Spleen (tissue), 7 donors: Measurements from ENCODE around the gene TM9SF4.

Experiments used
- POLR2AphosphoS5 ChIP-seq, 3 donors: sonication (generic); formaldehyde crosslinking; IDR thresholded peaks; one replicate each; pipeline ENCODE4 v1.5.1; 2017; ENCODE audit warnings: antibody characterized with exemption in 3 of 3
- TF ChIP-seq, protein P1 (sequence below), 11 experiments: fragments of 200-600 bp in 7 of 11; fragments of 450-650 bp in 4 of 11; sonication (generic) in 4 of 11; IDR thresholded peaks in 8 of 11; conservative IDR thresholded peaks in 3 of 11; 1 replicate in 7 of 11; 2 replicates in 4 of 11; pipeline versions ENCODE4 v1.4.0 to v1.8.0; 2016 to 2021; ENCODE audit warnings: antibody characterized with exemption in 11 of 11, inconsistent platforms in 4 of 11, mild to moderate bottlenecking in 1 of 11
- donor health status: DM: no; HTN: no; CAD: no; lungs with moderate emphysema.
- donor health status: DM: no; HTN: no; CAD: no.
- donor health status: DM: no; HTN: no; CAD: no.

- TF ChIP-seq POLR2AphosphoS5 (IDR thresholded peaks at IDR 0.05), result no peak
- TF ChIP-seq, protein P1, sequence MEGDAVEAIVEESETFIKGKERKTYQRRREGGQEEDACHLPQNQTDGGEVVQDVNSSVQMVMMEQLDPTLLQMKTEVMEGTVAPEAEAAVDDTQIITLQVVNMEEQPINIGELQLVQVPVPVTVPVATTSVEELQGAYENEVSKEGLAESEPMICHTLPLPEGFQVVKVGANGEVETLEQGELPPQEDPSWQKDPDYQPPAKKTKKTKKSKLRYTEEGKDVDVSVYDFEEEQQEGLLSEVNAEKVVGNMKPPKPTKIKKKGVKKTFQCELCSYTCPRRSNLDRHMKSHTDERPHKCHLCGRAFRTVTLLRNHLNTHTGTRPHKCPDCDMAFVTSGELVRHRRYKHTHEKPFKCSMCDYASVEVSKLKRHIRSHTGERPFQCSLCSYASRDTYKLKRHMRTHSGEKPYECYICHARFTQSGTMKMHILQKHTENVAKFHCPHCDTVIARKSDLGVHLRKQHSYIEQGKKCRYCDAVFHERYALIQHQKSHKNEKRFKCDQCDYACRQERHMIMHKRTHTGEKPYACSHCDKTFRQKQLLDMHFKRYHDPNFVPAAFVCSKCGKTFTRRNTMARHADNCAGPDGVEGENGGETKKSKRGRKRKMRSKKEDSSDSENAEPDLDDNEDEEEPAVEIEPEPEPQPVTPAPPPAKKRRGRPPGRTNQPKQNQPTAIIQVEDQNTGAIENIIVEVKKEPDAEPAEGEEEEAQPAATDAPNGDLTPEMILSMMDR (IDR thresholded peaks at IDR 0.05 in 8 of 11, conservative IDR thresholded peaks at IDR 0.05 in 3 of 11), result no peak
Observed at GRCh38 chr20:32126919-32127318, 17.4 kb downstream of the TM9SF4 start.
